ENCODE measurements around the gene NELL1.

Gene NELL1

GRCh38 chr11:20668844-20669819, at the start of gene NELL1:
TSS of gene NELL1 (plus strand) at chr11:20669586.
- H3K4me3 ChIP-seq (replicated peaks; ENCODE audit: low read depth, low read length) = no peak within 1 kb of the TSS; the same call in 1 of the 2 replicates
- DNase-seq (ENCODE audit: extremely low read depth, insufficient read length) = peak; percentile 3
- TF ChIP-seq CTCF (IDR thresholded peaks at IDR 0.05; ENCODE audit: insufficient read depth, low read length, poor library complexity, severe bottlenecking) = no peak
- peaks cover 3% of the 10 kb centered on the region for H3K27me3 ChIP-seq (replicated peaks; ENCODE audit: control insufficient read depth, insufficient read depth, low read length)
- H3K36me3 ChIP-seq (ENCODE audit: control insufficient read depth, insufficient read depth, low read length) = no peaks in the 10 kb centered on the region

GRCh38 chr11:20620988-20621387, 48.4 kb upstream of the NELL1 start:
- Histone ChIP-seq H3K4me3 (replicated peaks; ENCODE audit: low read depth, low read length) (no peak overlapping the region), H3K27me3 (replicated peaks; ENCODE audit: control insufficient read depth, insufficient read depth, low read length) (no peaks in the 10 kb centered on the region; the same call in 1 of the 2 replicates), H3K36me3 (ENCODE audit: control insufficient read depth, insufficient read depth, low read length) (no peaks in the 10 kb centered on the region)
- no peak for DNase-seq (ENCODE audit: extremely low read depth, insufficient read length)
- TF ChIP-seq CTCF (IDR thresholded peaks at IDR 0.05; ENCODE audit: insufficient read depth, low read length, poor library complexity, severe bottlenecking) = no peak

GRCh38 chr11:20621679-20622078, 47.7 kb upstream of the NELL1 start:
- no peaks in the 10 kb centered on the region for H3K36me3 ChIP-seq (ENCODE audit: control insufficient read depth, insufficient read depth, low read length)
- H3K4me3 ChIP-seq (replicated peaks; ENCODE audit: low read depth, low read length) = no peak overlapping the region
- H3K27me3 ChIP-seq (replicated peaks; ENCODE audit: control insufficient read depth, insufficient read depth, low read length) = no peaks in the 10 kb centered on the region; the same call in 1 of the 2 replicates
- no peak for DNase-seq (ENCODE audit: extremely low read depth, insufficient read length)
- TF ChIP-seq CTCF (IDR thresholded peaks at IDR 0.05; ENCODE audit: insufficient read depth, low read length, poor library complexity, severe bottlenecking) = no peak

- H3K36me3 ChIP-seq (ENCODE audit: control insufficient read depth, insufficient read depth, low read length) = no peaks in the 10 kb centered on the region
- no peak for DNase-seq (ENCODE audit: extremely low read depth, insufficient read length)
- no peak for TF ChIP-seq CTCF (IDR thresholded peaks at IDR 0.05; ENCODE audit: insufficient read depth, low read length, poor library complexity, severe bottlenecking)
- no peak overlapping the region for H3K4me3 ChIP-seq (replicated peaks; ENCODE audit: low read depth, low read length)
- H3K27me3 ChIP-seq (replicated peaks; ENCODE audit: control insufficient read depth, insufficient read depth, low read length) = no peaks in the 10 kb centered on the region; the same call in 1 of the 2 replicates
These were observed 46.1 kb upstream of the NELL1 start for GRCh38 chr11:20623252-20623651.

GRCh38 chr11:20626279-20626678, 43.1 kb upstream of the NELL1 start:
- no peaks in the 10 kb centered on the region; the same call in 1 of the 2 replicates for H3K27me3 ChIP-seq (replicated peaks; ENCODE audit: control insufficient read depth, insufficient read depth, low read length)
- no peak for TF ChIP-seq CTCF (IDR thresholded peaks at IDR 0.05; ENCODE audit: insufficient read depth, low read length, poor library complexity, severe bottlenecking)
- no peaks in the 10 kb centered on the region for H3K36me3 ChIP-seq (ENCODE audit: control insufficient read depth, insufficient read depth, low read length)
- no peak for DNase-seq (ENCODE audit: extremely low read depth, insufficient read length)
- no peak overlapping the region for H3K4me3 ChIP-seq (replicated peaks; ENCODE audit: low read depth, low read length)

Data from GM06990 (cell line).